H9 (cell line): ENCODE data around the gene PIP5K1C. TPM values are rescaled to one million over a fixed set of nuclear protein-coding genes. Genes with fewer than 3 reads are reported as not detected.

Experiments
- DNase-seq: peaks from one replicate; pipeline ENCODE4 v3.0.0-alpha.2; 2017
- H2AFZ ChIP-seq: one replicate; pipeline ENCODE4 v1.6.1; 2013; ENCODE audit warnings: mild to moderate bottlenecking, low read length, control low read depth, moderate library complexity
- H2AK5ac ChIP-seq: 2 replicates; pipeline ENCODE4 v1.6.1; 2013; ENCODE audit warnings: low read length, control low read depth, mixed read lengths; ENCODE audit not compliant: insufficient read length
- H2BK120ac ChIP-seq: one replicate; pipeline ENCODE4 v1.6.1; 2013; ENCODE audit warnings: low read depth, mild to moderate bottlenecking, low read length, control low read depth, inconsistent platforms; ENCODE audit not compliant: poor library complexity, severe bottlenecking
- H2BK12ac ChIP-seq: 2 replicates; pipeline ENCODE4 v1.6.1; 2013; ENCODE audit warnings: low read length, control low read depth, mixed read lengths, low read depth; ENCODE audit not compliant: insufficient read length
- H2BK15ac ChIP-seq: 2 replicates; pipeline ENCODE4 v1.6.1; 2013; ENCODE audit warnings: low read depth, low read length, control low read depth
- H2BK20ac ChIP-seq: one replicate; pipeline ENCODE4 v1.6.1; 2013; ENCODE audit warnings: low read depth, mild to moderate bottlenecking, low read length, control low read depth, inconsistent platforms; ENCODE audit not compliant: poor library complexity, severe bottlenecking
- H2BK5ac ChIP-seq: 2 replicates; pipeline ENCODE4 v1.6.1; 2013; ENCODE audit warnings: low read length, control low read depth, mixed read lengths; ENCODE audit not compliant: insufficient read length
- H3K14ac ChIP-seq: 2 replicates; pipeline ENCODE4 v1.6.1; 2013; ENCODE audit warnings: low read length, control low read depth; ENCODE audit not compliant: insufficient read depth
- H3K18ac ChIP-seq: 2 replicates; pipeline ENCODE4 v1.6.1; 2013; ENCODE audit warnings: low read depth, mild to moderate bottlenecking, mixed read lengths, low read length, control low read depth; ENCODE audit not compliant: insufficient read length
- H3K23ac ChIP-seq: 2 replicates; pipeline ENCODE4 v1.6.1; 2013; ENCODE audit warnings: low read length, control low read depth, mixed read lengths, low read depth; ENCODE audit not compliant: insufficient read length
- H3K23me2 ChIP-seq: 2 replicates; pipeline ENCODE4 v1.6.1; 2013; ENCODE audit warnings: low read depth, mild to moderate bottlenecking, mixed read lengths, low read length, control low read depth; ENCODE audit not compliant: insufficient read length, poor library complexity, severe bottlenecking
- H3K27ac ChIP-seq: 2 replicates; pipeline ENCODE4 v1.5.1; 2013; ENCODE audit warnings: low read length, control low read depth, mixed read lengths, low read depth; ENCODE audit not compliant: insufficient read length
- H3K27me3 ChIP-seq: 2 replicates; pipeline ENCODE4 v1.6.1; 2013; ENCODE audit warnings: low read length, control low read depth, inconsistent platforms; ENCODE audit not compliant: insufficient read depth
- H3K4ac ChIP-seq: 2 replicates; pipeline ENCODE4 v1.6.1; 2013; ENCODE audit warnings: low read depth, mild to moderate bottlenecking, control low read depth, inconsistent platforms, low read length, moderate library complexity
- H3K4me1 ChIP-seq: 2 replicates; pipeline ENCODE4 v1.6.1; 2013; ENCODE audit warnings: low read length, control low read depth, inconsistent platforms; ENCODE audit not compliant: insufficient read depth
- H3K4me2 ChIP-seq: 2 replicates; pipeline ENCODE4 v1.6.1; 2013; ENCODE audit warnings: low read length, control low read depth, mixed read lengths; ENCODE audit not compliant: insufficient read length, insufficient read depth
- H3K56ac ChIP-seq: 2 replicates; pipeline ENCODE4 v1.6.1; 2013; ENCODE audit warnings: low read depth, mild to moderate bottlenecking, mixed read lengths, low read length, control low read depth; ENCODE audit not compliant: insufficient read length
- H3K79me1 ChIP-seq: 2 replicates; pipeline ENCODE4 v1.6.1; 2013; ENCODE audit warnings: low read depth, mild to moderate bottlenecking, moderate library complexity, low read length, control low read depth, inconsistent platforms; ENCODE audit not compliant: insufficient read depth, poor library complexity, severe bottlenecking
- H3K79me2 ChIP-seq: 2 replicates; pipeline ENCODE4 v1.6.1; 2013; ENCODE audit warnings: low read length, control low read depth, inconsistent platforms; ENCODE audit not compliant: insufficient read depth
- H3K9ac ChIP-seq: 2 replicates; pipeline ENCODE4 v1.6.1; 2013; ENCODE audit warnings: low read length, control low read depth, mixed read lengths; ENCODE audit not compliant: insufficient read length; ENCODE audit errors: extremely low read depth
- H3K9me3 ChIP-seq: one replicate; pipeline ENCODE4 v1.6.1; 2013; ENCODE audit warnings: low read depth, low read length, inconsistent platforms; ENCODE audit not compliant: control insufficient read depth
- H3T11ph ChIP-seq: one replicate; pipeline ENCODE4 v1.6.1; 2013; ENCODE audit warnings: mild to moderate bottlenecking, low read length, control low read depth, inconsistent platforms
- H4K20me1 ChIP-seq: one replicate; pipeline ENCODE4 v1.6.1; 2013; ENCODE audit not compliant: control insufficient read depth, insufficient read length, insufficient read depth
- H4K5ac ChIP-seq: 2 replicates; pipeline ENCODE4 v1.6.1; 2013; ENCODE audit warnings: low read depth, mild to moderate bottlenecking, mixed read lengths, low read length, control low read depth; ENCODE audit not compliant: insufficient read length
- H4K8ac ChIP-seq: replicated peaks from 2 replicates; pipeline ENCODE4 v1.6.1; 2013; ENCODE audit warnings: low read length, control low read depth, mixed read lengths, low read depth; ENCODE audit not compliant: insufficient read length
- H4K91ac ChIP-seq: 2 replicates; pipeline ENCODE4 v1.6.1; 2013; ENCODE audit warnings: low read depth, mild to moderate bottlenecking, moderate library complexity, mixed read lengths, low read length, control low read depth; ENCODE audit not compliant: insufficient read length
- H3K27ac Mint-ChIP-seq, 3 experiments: 2 replicates in 2 of 3; 3 replicates in 1 of 3; pipeline ENCODE4 v1.8.0; 2020 to 2021; ENCODE audit warnings: mixed read lengths in 3 of 3, mild to moderate bottlenecking in 1 of 3, moderate library complexity in 1 of 3
- H3K27me3 Mint-ChIP-seq: 2 replicates; pipeline ENCODE4 v1.8.0; 2021; ENCODE audit warnings: low read depth, mild to moderate bottlenecking, moderate library complexity, mixed read lengths
- H3K36me3 Mint-ChIP-seq, 3 experiments: 2 replicates in 2 of 3; 3 replicates in 1 of 3; pipeline ENCODE4 v1.8.0; 2020 to 2021; ENCODE audit warnings: low read depth in 3 of 3, mixed read lengths in 3 of 3; ENCODE audit not compliant: insufficient read depth in 1 of 3
- H3K4me1 Mint-ChIP-seq, 2 experiments: 2 replicates each; pipeline ENCODE4 v1.8.0; 2020; ENCODE audit warnings: mixed read lengths in 2 of 2
- H3K4me3 Mint-ChIP-seq, 2 experiments: 2 replicates in 1 of 2; 3 replicates in 1 of 2; pipeline ENCODE4 v1.8.0; 2020 to 2021; ENCODE audit warnings: mild to moderate bottlenecking in 2 of 2, mixed read lengths in 2 of 2, moderate library complexity in 1 of 2
- H3K9me3 Mint-ChIP-seq, 2 experiments: 2 replicates in 1 of 2; 3 replicates in 1 of 2; pipeline ENCODE4 v1.8.0; 2020; ENCODE audit warnings: mild to moderate bottlenecking in 2 of 2, mixed read lengths in 2 of 2, moderate library complexity in 1 of 2
- WGBS: extraction: QIAGEN DNeasy Blood & Tissue Kit; methylation state at CpG from one replicate; pipeline ENCODE4 v1.1.7; 2013; ENCODE audit warnings: missing lambda C conversion rate, low lambda C conversion rate, mixed read lengths; ENCODE audit not compliant: insufficient read length; ENCODE audit errors: extremely low coverage; 5-methylcytosine and 5-hydroxymethylcytosine counted together
- total RNA-seq: library from RNA; stranded (reverse); gene quantifications from 2 replicates; pipeline ENCODE4 v1.2.1, GENCODE V29; 2021
- TF ChIP-seq, protein P1 (sequence below): fragments of 200-600 bp; sonication (generic); conservative IDR thresholded peaks from 3 replicates; pipeline ENCODE4 v1.8.0; 2021; ENCODE audit warnings: antibody characterized with exemption, mild to moderate bottlenecking

Gene PIP5K1C
- total RNA-seq, 1 experiment from 2014 or later, result 41.7 TPM

DNA sequence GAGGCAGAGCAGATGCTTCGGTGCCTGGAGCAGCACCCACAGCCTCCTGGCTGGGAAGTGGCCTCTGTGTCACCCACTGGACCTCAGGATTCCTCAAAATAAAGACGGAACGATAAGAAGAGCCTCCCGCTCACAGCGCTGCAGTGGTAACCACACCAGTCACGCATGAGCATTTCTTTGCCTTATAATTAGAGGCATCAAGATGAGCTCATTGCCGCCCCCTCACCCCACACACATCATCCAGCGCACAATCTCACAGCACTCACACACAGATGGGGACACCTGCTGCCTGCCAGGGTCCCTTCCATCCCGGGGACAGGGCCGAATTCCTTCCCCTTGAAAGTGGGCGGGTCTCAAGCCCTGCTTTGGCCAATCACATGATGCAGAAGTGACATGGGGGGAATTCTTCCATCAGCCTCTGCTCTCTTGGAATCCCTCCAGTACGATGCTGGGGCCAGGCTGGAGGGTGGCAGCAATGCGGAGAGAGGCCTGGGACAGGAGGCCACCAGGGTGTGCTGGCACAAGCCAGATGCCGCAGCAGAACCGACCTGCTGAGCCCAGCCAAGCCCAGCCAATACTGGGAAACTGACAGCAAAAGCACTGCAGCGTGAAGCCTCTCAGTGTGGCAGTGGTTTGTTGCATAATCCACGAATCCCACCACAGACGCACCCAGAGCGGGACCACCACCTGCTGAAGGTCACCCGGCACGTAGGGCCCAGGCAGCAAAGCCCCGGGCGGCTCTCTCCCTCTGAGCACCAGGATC is 16.0 kb downstream of the PIP5K1C start:
- peaks cover 19 to 26% (median 24%) of the 10 kb centered on the region in 3 experiments for H3K36me3 Mint-ChIP-seq
- Histone ChIP-seq H3K4me2 (no peak overlapping the region), H3K27me3 (no peaks in the 10 kb centered on the region), H3K4me1 (peaks cover 13% of the 10 kb centered on the region; the same call in 1 of the 2 replicates), H3K56ac (no peak overlapping the region), H3T11ph (no peak overlapping the region), H2AK5ac (peak overlapping the region; percentile 22), H3K9ac (no peak overlapping the region), H2BK20ac (no peak overlapping the region), H2BK12ac (no peak overlapping the region), H3K9me3 (peaks cover 8% of the 10 kb centered on the region), H4K20me1 (peaks cover 7% of the 10 kb centered on the region), H3K4ac (no peak overlapping the region), H3K27ac (no peak overlapping the region), H2BK15ac (no peak overlapping the region), H3K18ac (peak overlapping the region; percentile 8), H3K14ac (0 out of 2 replicates have a peak overlapping the region, but pooled peaks have one; percentile 4), H4K5ac (no peak overlapping the region), H2BK120ac (no peak overlapping the region), H3K79me2 (peaks cover 2% of the 10 kb centered on the region; the same call in 1 of the 2 replicates), H3K79me1 (peaks cover 2% of the 10 kb centered on the region), H4K8ac (no peak overlapping the region), H4K91ac (no peak overlapping the region), H2AFZ (no peak overlapping the region), H2BK5ac (no peak overlapping the region), H3K23me2 (peaks cover 9% of the 10 kb centered on the region), H3K23ac (no peak overlapping the region)
- H3K27me3 Mint-ChIP-seq, result no peaks in the 10 kb centered on the region
- peaks cover 37 to 45% of the 10 kb centered on the region in 2 experiments for H3K4me1 Mint-ChIP-seq
- H3K27ac Mint-ChIP-seq, result peak overlapping the region; percentile 35 to 97 (median 82); a peak in 4 of 7 replicates
- WGBS, result no CpG with 5 or more reads among the region's 23 CpGs
- TF ChIP-seq, protein P1, sequence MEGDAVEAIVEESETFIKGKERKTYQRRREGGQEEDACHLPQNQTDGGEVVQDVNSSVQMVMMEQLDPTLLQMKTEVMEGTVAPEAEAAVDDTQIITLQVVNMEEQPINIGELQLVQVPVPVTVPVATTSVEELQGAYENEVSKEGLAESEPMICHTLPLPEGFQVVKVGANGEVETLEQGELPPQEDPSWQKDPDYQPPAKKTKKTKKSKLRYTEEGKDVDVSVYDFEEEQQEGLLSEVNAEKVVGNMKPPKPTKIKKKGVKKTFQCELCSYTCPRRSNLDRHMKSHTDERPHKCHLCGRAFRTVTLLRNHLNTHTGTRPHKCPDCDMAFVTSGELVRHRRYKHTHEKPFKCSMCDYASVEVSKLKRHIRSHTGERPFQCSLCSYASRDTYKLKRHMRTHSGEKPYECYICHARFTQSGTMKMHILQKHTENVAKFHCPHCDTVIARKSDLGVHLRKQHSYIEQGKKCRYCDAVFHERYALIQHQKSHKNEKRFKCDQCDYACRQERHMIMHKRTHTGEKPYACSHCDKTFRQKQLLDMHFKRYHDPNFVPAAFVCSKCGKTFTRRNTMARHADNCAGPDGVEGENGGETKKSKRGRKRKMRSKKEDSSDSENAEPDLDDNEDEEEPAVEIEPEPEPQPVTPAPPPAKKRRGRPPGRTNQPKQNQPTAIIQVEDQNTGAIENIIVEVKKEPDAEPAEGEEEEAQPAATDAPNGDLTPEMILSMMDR, result no peak
- DNase-seq, result no peak
- peak overlapping the region in 1 of 2 experiments; percentile 57; a peak in 1 of 5 replicates for H3K4me3 Mint-ChIP-seq
- peaks cover 14% of the 10 kb centered on the region in 2 experiments for H3K9me3 Mint-ChIP-seq
